Non-pigmented ciliary epithelial cell (primary cell): Measurements from ENCODE around the gene SLC47A2.

Experiments used
- DNase-seq: peaks from one replicate; pipeline ENCODE4 v3.0.0-alpha.2; 2010; ENCODE audit warnings: low read depth

SLC47A2 gene

DNA sequence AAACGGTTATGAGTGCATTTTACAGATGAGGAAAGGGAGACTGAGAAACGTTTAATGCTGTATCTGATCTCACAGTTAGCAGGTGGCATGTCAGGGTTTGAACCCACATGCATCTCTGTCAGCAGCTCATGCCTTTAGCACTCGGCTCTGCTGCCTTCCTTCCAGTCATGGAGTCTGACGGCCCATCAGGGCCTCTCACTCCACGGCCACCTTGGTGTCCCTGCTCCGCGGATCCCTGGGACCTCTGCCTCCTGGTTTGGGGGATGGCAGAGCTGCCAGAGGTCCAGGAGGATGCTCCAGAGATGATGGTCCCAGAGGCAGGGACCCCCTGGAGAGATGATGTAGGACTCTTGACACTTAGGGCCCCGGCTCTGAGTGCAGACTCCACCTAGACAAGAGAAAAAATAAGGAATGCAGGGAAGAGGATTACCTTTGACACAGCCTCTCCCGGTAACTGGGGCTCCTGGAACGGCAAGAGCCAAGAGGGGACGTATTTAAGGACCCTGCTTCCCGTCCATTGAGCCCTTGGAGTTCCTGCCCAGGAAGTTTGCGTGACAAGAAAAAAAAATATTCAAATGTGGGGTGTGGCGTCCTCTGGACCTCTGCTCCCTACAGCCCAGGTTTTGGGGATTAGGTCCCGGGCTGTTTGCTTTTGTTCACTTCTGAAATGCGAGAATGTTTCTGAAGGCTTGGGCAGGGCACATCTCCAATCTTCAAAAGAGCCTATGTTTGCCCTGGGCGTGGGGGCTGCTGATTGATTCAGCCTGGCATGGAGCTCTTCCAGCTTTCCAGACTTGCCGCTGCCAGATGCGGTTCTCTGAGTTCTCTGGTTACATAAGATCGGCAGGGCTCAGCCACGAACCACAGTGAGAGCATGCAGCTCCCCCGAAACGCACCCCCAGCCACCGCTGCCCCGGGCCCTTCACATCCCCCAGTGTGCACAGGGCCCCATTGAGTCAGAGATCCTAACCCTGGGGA, 31.7 kb upstream of the SLC47A2 start, which contains the start of gene ALDH3A1:
ALDH3A1 (minus strand) TSS at position 470 of the 978 bp plus-strand sequence. CDS start 3,169 bp downstream, outside the sequence.
- no peak for DNase-seq

DNA sequence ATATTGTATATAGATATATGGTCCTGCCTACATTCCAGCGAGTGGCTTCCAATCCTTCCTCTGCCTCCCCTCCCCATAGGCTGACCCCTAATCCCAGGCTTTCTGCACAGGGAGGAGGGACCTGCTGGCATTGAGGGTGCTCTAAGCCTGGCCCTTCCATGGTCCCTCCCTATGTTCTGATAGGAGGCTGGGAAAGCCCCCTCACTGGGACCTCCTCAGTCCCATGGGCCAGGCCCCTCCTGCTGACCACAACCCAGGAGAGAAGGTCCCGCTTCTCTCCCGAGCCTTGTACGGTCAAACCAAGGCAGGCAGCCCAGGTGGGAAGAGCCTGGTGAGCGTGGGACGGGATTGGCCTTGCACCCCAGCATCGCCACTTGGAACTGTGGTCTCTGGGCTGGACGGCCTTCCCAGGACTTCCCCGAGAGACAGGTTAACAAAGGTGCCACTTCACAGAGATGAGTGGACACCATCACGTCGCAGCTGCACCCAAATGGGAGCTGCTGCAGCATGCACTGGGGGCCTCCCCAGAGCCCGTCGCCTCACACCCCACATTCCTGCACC, 30.9 kb upstream of the SLC47A2 start:
- no peak for DNase-seq

DNA sequence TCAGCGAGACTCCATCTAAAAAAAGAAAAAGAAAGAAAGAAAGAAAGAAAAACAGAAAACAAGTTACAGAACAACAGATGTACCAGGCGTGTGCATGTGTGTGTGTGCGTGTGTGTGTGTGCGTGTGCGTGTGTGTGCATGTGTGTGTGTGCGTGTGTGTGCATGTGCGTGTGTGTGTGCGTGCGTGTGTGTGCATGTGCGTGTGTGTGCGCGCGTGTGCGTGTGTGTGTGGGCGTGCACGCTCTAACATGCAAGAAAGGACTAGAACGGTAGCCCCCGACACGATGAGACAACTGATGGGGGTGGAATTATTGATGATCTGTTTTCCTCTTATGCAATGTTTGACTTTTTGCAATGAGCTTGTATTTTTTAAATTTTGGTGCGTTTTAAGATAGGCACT, 30.1 kb upstream of the SLC47A2 start:
- no peak for DNase-seq

DNA sequence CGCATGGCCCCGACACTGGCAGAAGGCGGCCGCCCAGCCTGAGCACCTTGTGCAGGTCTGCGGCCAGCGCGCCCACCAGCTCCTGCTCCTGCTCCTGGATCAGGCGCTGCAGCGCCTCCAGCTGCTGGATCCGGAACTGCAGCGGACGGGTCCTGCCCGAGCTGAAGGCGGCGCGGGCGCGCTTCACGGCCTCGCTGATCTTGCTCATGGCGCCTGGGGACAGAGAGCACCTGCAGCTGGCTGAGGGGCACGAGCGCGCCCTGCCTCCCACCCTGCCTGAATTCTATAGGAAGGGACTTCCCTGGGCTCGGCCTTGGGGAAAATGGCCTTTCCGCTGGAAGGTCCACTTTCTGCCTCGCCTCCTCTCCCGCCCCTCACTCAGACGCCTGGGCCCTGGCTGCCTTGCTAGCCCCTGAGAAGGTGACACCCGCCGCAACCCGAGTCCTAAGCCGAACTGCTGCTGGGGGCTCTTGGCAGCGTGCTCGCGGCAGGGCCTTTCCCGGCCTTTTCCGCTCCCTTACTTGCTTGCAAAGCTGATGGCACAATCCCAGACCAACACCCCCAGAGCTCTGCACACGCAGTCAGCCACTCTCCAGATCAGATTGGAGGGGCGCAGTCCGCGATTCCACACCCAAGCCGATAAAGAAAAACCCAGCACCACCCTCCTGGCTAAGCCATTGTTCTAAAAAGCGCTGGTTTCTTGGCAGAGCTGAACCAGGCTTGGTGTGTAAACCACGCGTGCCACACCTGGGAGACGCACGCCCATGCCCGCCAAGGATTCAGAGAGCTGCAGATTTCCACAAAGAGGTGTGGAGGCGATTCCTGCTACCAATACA, 28.8 kb upstream of the SLC47A2 start:
- no peak for DNase-seq

DNA sequence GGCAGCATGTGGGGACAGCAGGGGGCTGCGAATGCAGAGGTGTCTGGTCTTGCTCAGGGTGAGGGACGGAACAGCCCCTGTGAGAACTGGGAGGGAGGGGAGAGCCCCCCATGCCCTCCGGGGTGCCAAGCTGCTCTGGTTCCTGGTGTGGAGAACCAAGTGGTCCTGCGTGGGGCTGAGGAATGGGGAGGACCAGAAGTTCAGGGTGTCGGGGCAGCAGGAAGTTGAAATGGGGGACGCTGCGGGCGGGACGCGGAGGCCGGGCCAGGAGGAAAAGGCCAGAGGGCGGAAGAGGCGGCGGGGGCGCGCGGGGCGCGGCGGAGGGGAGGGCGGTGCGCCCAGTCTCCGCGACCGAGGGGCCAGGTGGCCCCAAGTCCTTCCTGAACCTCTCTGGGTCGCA, 28.1 kb upstream of the SLC47A2 start:
- DNase-seq = no peak

DNA sequence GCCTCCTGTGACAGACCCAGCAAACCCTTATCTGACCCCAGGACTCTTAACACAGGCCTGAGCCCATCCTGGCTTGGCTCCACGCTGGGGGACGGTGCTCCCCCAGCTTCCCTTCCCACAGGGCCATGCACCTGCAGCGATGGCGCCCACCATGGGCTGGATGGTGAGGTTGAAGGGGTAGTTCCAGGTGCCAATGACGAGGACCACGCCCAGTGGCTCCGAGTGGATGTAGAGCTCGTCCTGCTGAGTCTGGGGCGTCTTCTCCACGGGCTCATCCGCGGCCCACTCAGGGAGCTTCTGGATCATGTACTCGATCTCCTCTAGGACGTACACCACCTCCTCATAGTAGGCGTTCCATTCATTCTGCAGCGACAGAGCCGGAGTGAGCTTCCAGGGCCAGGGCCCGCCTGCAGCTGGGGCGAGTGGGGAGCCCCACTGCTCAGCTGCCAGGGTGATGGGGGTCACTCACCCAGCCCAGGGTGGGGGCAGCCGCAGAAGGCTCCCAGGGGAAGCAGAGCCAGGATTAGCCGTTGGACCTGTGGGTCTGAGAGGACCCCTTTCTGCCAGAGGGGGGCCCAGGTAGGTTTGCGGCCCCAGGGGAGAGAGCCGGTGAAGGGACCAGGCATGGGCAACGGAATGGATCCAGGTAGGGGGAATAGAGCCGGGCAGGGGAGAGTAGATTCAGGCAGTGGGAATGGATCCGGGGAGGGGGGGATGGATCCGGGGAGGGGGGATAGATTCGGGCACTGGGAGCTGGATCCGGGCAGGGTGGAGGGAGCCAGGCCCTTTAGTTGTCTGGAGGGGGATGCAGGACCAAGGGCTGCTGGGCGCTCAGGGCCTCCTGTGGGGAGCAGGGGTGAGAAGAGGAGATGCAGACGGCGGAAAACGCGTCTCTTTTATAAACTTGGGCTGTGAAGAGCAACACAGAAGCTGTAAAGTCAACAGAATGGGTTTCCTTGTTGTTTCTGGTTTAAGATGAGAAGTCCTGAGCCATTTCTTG, 27.0 kb upstream of the SLC47A2 start:
- no peak for DNase-seq

DNA sequence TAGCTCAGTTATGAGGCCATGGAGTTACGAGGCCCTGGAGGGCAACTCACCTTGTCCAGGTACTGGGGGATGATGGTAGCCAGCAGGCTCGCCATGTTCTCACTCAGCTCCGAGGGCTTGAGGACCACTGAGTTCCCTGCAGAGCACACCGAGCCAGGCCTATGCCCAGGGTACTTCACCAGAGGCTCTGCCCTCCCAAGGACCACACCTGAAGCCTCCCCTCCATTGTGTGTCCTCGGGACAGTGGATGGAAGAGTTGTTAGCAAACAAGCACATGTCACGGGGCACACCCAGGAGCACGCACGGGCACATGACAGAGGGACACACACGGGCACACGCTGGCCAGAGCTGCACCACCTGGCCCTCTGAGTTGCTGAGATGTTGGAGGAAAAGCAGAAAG, 26.1 kb upstream of the SLC47A2 start:
- no peak for DNase-seq

DNA sequence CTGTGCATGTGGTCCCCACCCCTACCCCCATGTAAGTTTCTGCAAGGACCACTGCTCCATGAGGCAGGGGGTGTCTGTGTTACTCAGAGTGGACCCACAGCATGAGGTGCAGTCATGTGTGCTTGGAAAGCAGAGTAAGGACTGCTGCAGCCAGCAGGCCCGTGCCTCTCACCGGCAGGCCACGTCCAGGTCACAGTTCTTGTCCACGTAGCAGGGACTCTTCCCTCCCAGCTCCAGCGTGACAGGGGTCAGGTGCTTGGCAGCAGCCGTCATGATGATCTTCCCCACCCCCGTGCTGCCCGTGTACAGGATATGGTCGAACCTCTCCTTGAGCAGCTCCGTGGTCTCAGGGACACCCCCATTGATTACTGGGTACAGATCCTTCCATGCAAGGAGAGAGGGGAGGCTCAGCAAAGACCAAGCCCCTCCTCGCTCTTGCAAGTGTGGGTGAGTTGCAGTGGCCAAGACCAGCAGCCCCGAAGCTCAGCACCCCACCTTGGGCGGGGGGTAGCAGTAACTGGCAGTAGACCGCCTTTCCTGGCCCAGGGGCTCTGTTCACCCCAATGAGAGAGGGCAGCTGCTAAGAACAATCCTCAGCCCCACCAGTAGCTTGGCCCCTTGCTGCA, 25.6 kb upstream of the SLC47A2 start:
- no peak for DNase-seq

DNA sequence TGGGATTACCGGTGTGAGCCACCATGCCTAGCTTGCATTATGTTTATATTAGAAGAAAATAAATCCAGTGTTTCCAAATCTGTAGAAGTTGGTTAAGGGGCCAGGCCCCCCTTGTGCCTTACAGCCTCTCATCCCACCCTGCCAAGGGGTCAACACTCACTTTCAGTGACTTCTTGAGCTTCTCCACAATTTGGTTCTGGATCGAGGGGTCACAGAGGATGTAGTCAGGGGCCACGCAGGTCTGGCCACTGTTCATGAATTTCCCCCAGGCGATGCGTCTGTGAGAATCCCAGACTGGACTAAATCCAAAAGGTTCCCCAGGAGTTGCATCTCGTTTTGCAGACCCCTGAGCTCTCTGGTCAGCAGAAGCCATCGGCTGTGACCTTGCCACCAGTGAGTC, 24.5 kb upstream of the SLC47A2 start:
- DNase-seq = no peak

DNA sequence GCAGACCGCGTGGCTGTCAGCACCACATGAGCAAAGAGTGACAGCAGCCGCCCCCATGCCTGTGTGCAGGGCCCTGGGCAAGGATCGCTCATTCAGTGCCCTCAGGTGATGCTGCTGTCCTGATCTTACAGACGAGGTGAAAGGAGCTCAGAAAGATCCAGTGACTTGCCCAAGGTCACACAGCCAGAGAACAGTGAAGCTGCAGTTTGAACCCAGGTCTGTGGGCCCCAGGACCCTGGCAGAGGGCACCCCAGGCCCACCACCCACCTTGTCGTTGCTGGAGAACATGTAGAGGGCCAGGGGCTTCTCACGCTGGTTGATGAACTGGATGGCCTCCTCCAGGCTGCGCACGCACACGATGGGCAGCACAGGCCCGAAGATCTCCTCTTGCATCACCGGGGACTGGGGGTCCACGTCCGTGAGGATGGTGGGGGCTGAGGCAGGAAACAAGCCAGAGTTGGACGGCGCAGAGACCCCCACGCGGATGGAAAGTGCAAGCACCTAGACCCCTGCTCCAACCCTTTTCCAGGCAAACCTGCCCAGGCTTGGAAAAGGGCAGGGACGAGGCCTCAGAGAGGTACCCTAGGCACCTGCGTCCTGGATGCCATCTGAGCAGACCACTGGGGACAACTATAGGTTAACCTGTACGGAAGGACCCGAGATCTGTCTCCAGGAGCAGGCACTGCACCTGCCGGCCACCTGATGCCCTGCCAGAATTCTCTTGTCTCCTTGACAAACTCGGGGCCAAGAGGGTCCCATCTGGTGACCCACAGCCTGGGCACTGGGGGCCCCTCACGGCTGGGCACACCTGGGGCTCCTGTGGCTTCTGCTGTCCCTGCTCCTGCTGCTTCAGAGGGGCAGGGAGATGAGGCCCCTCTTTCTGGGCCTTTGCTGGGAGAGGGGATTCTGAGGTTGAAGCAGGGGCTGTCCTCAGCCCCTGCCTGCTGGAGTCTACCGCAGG, 23.1 kb upstream of the SLC47A2 start:
- DNase-seq = no peak

DNA sequence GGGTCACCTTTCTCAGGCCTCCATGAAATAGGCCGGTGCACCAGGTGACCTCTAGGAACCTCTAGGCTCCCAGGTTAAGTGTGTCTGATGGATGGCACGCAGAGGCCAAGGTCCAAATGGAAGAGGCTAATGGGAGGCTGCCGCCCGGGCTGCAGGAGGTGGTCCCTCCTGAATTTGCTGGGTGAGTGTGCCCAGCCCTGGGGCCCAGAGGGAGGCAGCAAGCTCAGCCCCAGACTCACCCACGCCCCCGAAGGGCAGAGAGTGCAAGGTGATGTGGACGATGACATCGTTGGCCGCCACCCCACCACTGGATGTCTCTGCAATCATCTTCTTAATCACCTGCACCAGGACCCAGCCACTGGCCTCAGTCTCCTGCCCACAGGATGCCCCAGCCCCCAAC, 22.4 kb upstream of the SLC47A2 start:
- DNase-seq = no peak

DNA sequence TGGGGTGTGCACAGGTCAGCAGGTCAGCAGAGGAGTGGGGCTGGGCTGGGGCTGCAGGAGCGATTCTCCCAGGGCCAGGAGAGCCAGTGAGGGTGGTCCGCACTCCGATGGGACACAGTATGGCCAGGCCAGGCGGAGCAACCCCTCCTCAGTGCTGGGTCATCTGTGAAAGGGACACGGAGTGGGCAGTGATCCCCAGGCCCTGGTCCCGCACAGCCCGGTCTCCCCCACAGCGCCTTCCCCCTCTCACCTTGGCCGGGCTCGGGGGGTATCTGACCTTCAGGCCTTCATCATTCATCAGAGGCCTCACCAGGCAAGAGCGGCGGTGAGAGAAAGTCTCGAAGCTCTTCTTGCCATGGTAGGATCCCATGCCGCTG, 21.7 kb upstream of the SLC47A2 start:
- DNase-seq = no peak

DNA sequence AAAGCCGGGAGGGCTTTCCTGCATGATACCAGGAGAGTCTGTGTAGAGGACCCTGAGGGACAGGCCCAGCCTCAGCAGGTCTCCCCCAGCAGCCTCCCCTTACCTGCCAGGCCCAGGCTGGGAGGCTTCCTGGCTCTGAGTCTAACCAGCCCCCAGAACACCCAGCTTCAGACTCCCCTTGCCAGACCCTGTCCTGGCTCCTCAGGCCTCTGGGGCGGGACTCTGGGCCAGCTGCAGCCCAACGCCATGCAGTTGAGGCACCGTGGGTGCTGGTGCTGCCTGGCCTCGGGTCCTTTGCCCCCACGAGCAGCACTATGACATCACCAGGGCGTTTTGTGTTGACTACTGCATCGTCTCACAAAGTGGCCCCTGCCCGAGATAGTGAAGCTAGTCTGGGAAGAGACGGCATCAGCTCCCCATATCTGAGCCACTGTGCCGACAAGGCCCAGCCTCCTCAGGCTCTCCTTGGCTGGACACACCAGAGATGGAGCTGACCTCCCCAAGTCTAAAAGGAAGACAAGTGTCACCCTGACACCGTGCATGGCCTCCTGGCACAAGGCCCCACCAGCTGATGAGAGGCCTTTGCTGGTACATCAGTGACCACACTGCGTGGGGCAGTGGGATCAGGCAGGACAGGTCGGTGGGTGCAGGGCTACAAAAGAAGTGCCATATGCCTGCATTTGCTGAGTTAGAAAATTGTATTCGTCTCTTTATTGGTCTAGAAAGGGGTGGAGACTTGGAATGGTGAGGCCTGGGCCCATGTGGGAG, 21.1 kb upstream of the SLC47A2 start:
- DNase-seq = no peak

DNA sequence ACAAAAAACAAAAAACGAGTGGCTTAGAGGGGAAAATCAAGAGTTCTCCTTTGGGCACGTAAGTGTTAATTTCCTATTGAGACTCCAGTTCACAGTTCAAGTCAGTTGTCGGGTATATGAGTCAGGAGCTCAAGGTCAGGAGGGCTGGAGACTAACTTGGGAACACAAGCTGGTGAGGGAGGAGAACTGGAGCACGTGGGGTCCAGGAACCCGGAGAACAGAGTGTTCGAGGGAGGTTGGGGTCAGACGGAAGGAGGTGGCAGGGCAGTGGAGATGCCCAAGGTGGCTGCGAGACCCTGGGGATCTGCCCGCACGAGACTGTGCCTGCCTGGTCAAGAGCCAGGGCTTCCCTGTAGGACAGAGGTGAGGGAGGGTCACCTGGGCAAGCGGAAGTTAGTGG, 19.7 kb upstream of the SLC47A2 start:
- no peak for DNase-seq

DNA sequence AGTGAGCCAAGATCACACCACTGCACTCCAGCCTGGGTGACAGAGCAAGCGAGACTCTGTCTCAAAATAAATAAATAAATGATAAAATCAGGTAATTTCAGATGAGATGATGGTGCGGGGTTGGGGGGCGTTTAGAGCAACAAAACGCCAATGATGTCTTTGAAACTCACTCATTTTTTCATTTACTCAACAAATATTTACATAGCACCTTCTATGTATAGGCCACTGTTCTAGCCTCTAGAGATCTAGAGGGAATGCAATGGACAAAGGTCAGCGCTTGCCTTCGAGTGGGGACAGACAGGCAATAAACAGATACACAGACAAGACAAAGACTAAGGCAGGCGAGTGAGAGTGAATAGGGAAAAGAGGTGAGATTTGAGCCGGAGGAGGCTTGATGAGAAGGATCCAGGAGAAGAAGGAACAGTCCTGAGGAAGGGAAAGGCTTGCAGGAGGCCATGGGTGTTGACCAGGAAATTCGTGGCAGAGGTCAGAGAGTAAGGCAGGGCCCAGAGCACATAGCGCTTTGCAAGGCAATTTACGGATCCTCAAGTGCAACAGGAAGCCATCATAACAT, 17.7 kb upstream of the SLC47A2 start:
- no peak for DNase-seq

DNA sequence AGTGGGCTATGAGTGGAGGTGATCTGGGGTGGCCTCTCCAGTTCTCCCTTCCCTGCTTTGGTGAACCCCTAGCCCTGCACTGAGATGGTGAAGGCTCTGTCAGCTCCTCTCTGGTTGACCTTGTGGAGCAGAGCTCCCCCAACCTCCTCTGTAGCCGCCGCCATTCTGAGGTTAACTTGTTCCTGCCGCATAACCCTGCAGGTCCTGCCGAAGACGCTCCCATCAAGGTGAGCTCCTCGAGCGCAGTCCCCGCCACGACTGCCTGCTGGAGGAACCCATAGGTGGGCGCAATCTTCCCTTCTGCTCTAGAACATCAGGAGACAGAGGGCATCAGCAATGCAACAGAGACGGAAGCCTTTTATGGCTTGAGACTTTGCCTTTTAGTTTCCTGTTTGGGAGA, 15.2 kb upstream of the SLC47A2 start:
- no peak for DNase-seq

DNA sequence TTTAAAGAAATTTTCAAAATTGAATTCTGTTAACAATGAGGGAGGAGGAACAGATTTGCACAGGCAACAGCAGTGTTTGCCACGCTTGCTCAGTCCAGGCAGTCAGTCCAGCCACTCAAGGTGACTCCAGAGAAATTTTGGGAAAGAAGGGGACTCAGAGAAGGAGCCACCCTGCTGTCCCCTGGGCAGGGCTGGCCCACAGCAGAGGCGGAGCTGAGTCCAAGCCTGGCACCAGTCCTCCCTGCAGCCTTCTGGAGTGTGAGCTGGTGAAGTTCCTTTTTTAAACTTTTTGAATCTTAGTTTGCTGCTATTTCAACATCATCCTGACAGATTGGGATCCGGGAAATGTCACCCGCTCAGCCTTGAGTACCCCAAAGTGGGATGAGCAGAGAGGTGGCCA, 14.5 kb upstream of the SLC47A2 start:
- DNase-seq = no peak

DNA sequence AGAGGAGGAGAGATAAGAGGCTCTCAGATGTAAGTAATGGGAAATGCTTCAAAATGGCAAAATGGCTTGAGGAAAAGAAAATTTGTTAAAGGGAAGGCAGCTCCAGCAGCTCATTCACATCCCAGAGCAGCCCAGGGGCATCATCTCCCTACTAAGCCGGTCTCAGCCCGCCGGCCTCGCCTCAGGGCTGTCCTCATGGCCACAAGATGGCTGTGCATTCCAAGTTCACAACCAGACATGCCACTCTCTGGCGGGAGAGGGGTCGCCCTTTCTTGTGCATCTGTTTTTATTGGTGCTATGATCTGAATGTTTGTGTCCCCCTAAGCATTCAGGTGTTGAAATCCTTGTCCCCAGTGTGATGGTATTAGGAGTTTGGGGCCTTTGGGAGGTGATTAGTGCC, 13.5 kb upstream of the SLC47A2 start:
- DNase-seq = no peak

DNA sequence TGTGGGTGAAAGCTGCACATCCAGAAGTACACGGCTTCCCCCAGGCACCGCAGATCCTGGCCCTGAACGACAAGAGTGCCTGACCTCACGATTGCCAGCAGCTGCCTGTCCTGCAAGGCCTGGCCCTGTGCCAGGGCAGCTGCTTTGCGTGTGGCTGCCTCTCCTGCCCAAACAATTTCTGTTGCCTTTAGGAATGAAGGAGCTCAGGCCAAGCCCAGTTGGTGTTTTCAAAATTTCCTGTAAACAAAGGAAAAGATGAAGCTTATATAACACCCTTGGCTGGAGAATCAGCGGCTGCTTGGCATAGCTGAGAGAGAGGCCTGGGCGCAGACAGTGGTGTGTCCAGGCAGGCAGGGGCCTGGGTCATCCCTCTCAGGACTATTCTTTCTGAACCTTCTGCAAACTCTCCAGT, 11.7 kb upstream of the SLC47A2 start:
- no peak for DNase-seq
